Lung (tissue), 12 donors: ENCODE data around the gene SEZ6L2. TPM values are rescaled to one million over a fixed set of nuclear protein-coding genes. Genes with fewer than 3 reads are reported as not detected.

Experiments
- ATAC-seq: fragments of 200-7000 bp; cut with Tn5 transposase; one replicate; pipeline ENCODE4 v1.9.1; 2020; ENCODE audit warnings: moderate number of reproducible peaks; ENCODE audit not compliant: insufficient read depth, low FRiP score
- DNase-seq, 3 donors: peaks; one replicate each; pipeline ENCODE4 v3.0.0-alpha.2; 2013 to 2017
- H3K27ac ChIP-seq, 2 donors: one replicate each; pipeline ENCODE4 v1.5.1; 2013; ENCODE audit warnings: mild to moderate bottlenecking in 2 of 2, moderate library complexity in 2 of 2, control low read depth in 1 of 2, inconsistent platforms in 1 of 2, low read depth in 1 of 2, low read length in 1 of 2
- H3K27me3 ChIP-seq, 3 donors: one replicate each; pipeline ENCODE4 v1.5.1; 2013; ENCODE audit warnings: low read length in 2 of 3; ENCODE audit not compliant: control insufficient read depth in 3 of 3, insufficient read depth in 3 of 3
- H3K36me3 ChIP-seq, 4 donors: one replicate each; pipeline ENCODE4 v1.5.1; 2013; ENCODE audit warnings: low read length in 4 of 4, mild to moderate bottlenecking in 1 of 4, moderate library complexity in 1 of 4; ENCODE audit not compliant: control insufficient read depth in 4 of 4, insufficient read depth in 4 of 4
- H3K4me1 ChIP-seq, 5 donors: one replicate each; pipeline ENCODE4 v1.5.1; 2013; ENCODE audit warnings: low read length in 5 of 5, mild to moderate bottlenecking in 2 of 5, moderate library complexity in 1 of 5; ENCODE audit not compliant: control insufficient read depth in 5 of 5, insufficient read depth in 5 of 5
- H3K4me3 ChIP-seq: one replicate; pipeline ENCODE4 v1.5.1; 2013; ENCODE audit warnings: mild to moderate bottlenecking, control low read depth, moderate library complexity
- H3K9ac ChIP-seq, 2 donors: one replicate each; pipeline ENCODE4 v1.5.1; 2013; ENCODE audit warnings: low read length in 2 of 2, control low read depth in 1 of 2; ENCODE audit not compliant: insufficient read depth in 1 of 2
- H3K9me3 ChIP-seq, 4 donors: one replicate each; pipeline ENCODE4 v1.5.1; 2013; ENCODE audit warnings: low read length in 3 of 4, mild to moderate bottlenecking in 1 of 4, moderate library complexity in 1 of 4; ENCODE audit not compliant: control insufficient read depth in 4 of 4, insufficient read depth in 3 of 4
- CTCF ChIP-seq: IDR thresholded peaks from 2 replicates; pipeline ENCODE4 v1.5.1; 2012; ENCODE audit warnings: mild to moderate bottlenecking; ENCODE audit errors: control extremely low read depth, extremely low read depth
- WGBS, 2 donors: extraction: QIAGEN DNeasy Blood & Tissue Kit; methylation state at CpG; one replicate each; pipeline ENCODE4 v1.1.7; 2013; 5-methylcytosine and 5-hydroxymethylcytosine counted together
- polyA plus RNA-seq, 2 donors: library from polyadenylated mRNA; stranded (reverse); fragments of 200-250 nt; gene quantifications; one replicate each; pipeline ENCODE4 v1.2.1, GENCODE V29; 2013
- total RNA-seq, 2 donors: library from RNA; depleted of rRNA in 1 of 2; stranded (reverse); fragments of >200 nt in 1 of 2; gene quantifications; one replicate each; pipeline ENCODE4 v1.2.1, GENCODE V29; 2014 to 2021
- donor health status: control.
- donor health status: control.
- donor health status: Bipolar disorder and iron deficiency.
- donor health status: healthy.
- donor health status: DM: yes; HTN: yes; CAD: no.

Gene SEZ6L2
- total and polyA plus RNA-seq, 4 donors = 4.6 to 19.2 (median 6.1) TPM

- H3K27me3 ChIP-seq = peaks cover 0 to under 1% (median 0%) of the 10 kb centered on the region in 3 donors
- no peak overlapping the region for H3K27ac ChIP-seq
- H3K36me3 ChIP-seq = peaks cover 0 to 79% (median 6%) of the 10 kb centered on the region in 4 donors
- no peaks in the 10 kb centered on the region for H3K9me3 ChIP-seq
- 95 to 97% methylated on average over 9 of the region's 9 CpGs for WGBS, 2 donors
- TF ChIP-seq CTCF = no peak
- no peak overlapping the region for H3K4me3 ChIP-seq
- H3K4me1 ChIP-seq = peaks cover 0 to 12% (median 0%) of the 10 kb centered on the region in 5 donors
- ATAC-seq = no peak
- DNase-seq = no peak
- H3K9ac ChIP-seq = no peak overlapping the region
These were observed 56.5 kb downstream of the SEZ6L2 start for GRCh38 chr16:29842732-29843346.

- Histone ChIP-seq H3K9ac (no peak overlapping the region), H3K27ac (no peak overlapping the region), H3K27me3 (peaks cover 0 to 2% (median 0%) of the 10 kb centered on the region in 3 donors), H3K4me1 (peaks cover 0 to 12% (median 0%) of the 10 kb centered on the region in 5 donors), H3K36me3 (peaks cover 0 to 77% (median 3%) of the 10 kb centered on the region in 4 donors), H3K4me3 (no peak overlapping the region), H3K9me3 (no peaks in the 10 kb centered on the region)
- WGBS, 2 donors = 92 to 95% methylated on average over 23 of the region's 23 CpGs
- ATAC-seq = no peak
- DNase-seq = no peak
- TF ChIP-seq CTCF = no peak
These were observed 57.7 kb downstream of the SEZ6L2 start for GRCh38 chr16:29841631-29842030.

- H3K9me3 ChIP-seq = no peaks in the 10 kb centered on the region
- 87 to 88% methylated on average over 10 of the region's 10 CpGs for WGBS, 2 donors
- H3K4me1 ChIP-seq = peaks cover 0 to 3% (median 0%) of the 10 kb centered on the region in 5 donors
- no peak overlapping the region for H3K9ac ChIP-seq
- ATAC-seq (no peak), DNase-seq (no peak)
- no peak overlapping the region for H3K27ac ChIP-seq
- no peak overlapping the region for H3K4me3 ChIP-seq
- no peak for TF ChIP-seq CTCF
- peaks cover 0 to 2% (median 0%) of the 10 kb centered on the region in 3 donors for H3K27me3 ChIP-seq
- H3K36me3 ChIP-seq = peaks cover 0 to 75% (median 2%) of the 10 kb centered on the region in 4 donors
These were observed 59.1 kb downstream of the SEZ6L2 start for GRCh38 chr16:29840240-29840639.
